K562 (cell line): ENCODE data around the gene EDEM1. TPM values are rescaled to one million over a fixed set of nuclear protein-coding genes. Genes with fewer than 3 reads are reported as not detected.
A peak's percentile ranks its signal among the peaks of the same experiment; 100 is the strongest.

Experiments used
- ATAC-seq: fragments of 200-7000 bp; cut with Tn5 transposase; 3 replicates; pipeline ENCODE4 v1.9.1; 2020; ENCODE audit warnings: moderate library complexity
- BruUV-seq: library from RNA; stranded (reverse); fragments of 400-500 nt; replicated peaks from 2 replicates; lab custom pipeline; 2021; lab: Mats Ljungman, UMichigan
- CTCF ChIA-PET: fragments of 300-600 bp; formaldehyde crosslinking; extraction: SDS; loops from one replicate; lab custom pipeline; 2021; ENCODE audit warnings: low intra/inter-chr PET ratio; lab: Yijun Ruan, JAX
- POLR2A ChIA-PET: fragments of 300-600, 350-650 bp; sonication (Branson Sonifier 250); formaldehyde crosslinking; extraction: SDS; loops from one replicate; lab custom pipeline; 2021; ENCODE audit warnings: antibody characterized with exemption, inconsistent platforms; lab: Yijun Ruan, JAX
- DNase-seq, 4 experiments: peaks; one replicate each; pipeline versions ENCODE4 v3.0.0 to v3.0.0-alpha.2; 2011 to 2018; ENCODE audit warnings: low spot score in 3 of 4, mixed read lengths in 3 of 4; ENCODE audit errors: extremely low read depth in 1 of 4
- FAIRE-seq: peaks from 2 replicates; lab custom pipeline; 2011; peaks lifted over from hg19 to GRCh38; lab: Jason Lieb, UNC
- H2AFZ ChIP-seq: 2 replicates; pipeline ENCODE4 v1.6.0; 2011; ENCODE audit warnings: low read depth, low read length, control low read depth, inconsistent platforms
- H3K27ac ChIP-seq: fragments of 200-600 bp; 3 replicates; pipeline ENCODE4 v1.8.0; 2011; ENCODE audit warnings: low read depth, mild to moderate bottlenecking, control low read depth, inconsistent platforms, low read length, moderate library complexity, mixed read lengths; ENCODE audit errors: extremely low read depth
- H3K27me3 ChIP-seq, 2 experiments: fragments of 300-600 bp in 1 of 2; 2 replicates in 1 of 2; 3 replicates in 1 of 2; pipeline versions ENCODE4 v1.6.0 to v1.8.0; 2011; ENCODE audit warnings: inconsistent platforms in 2 of 2, low read length in 2 of 2, mild to moderate bottlenecking in 1 of 2, mixed read lengths in 1 of 2, moderate library complexity in 1 of 2; ENCODE audit not compliant: control insufficient read depth in 2 of 2, insufficient read depth in 2 of 2
- H3K36me3 ChIP-seq: fragments of 300-600 bp; 3 replicates; pipeline ENCODE4 v1.8.0; 2011; ENCODE audit warnings: mild to moderate bottlenecking, low read length, inconsistent platforms; ENCODE audit not compliant: control insufficient read depth, insufficient read depth
- H3K4me1 ChIP-seq, 2 experiments: fragments of 200-600 bp in 1 of 2; replicated peaks in 1 of 2; 2 replicates in 1 of 2; 3 replicates in 1 of 2; pipeline versions ENCODE4 v1.5.1 to v1.8.0; 2011; ENCODE audit warnings: inconsistent platforms in 2 of 2, low read length in 2 of 2, mild to moderate bottlenecking in 1 of 2, mixed read lengths in 1 of 2, moderate library complexity in 1 of 2; ENCODE audit not compliant: control insufficient read depth in 2 of 2, insufficient read depth in 2 of 2
- H3K4me2 ChIP-seq: 2 replicates; pipeline ENCODE4 v1.6.1; 2011; ENCODE audit warnings: low read length, control low read depth, inconsistent platforms, mixed read lengths; ENCODE audit not compliant: insufficient read depth
- H3K4me3 ChIP-seq: fragments of 200-600 bp; sonication (generic), shearing (Covaris generic); 2 replicates; pipeline ENCODE4 v1.5.1; 2016; ENCODE audit warnings: control low read depth, inconsistent platforms
- H3K79me2 ChIP-seq: fragments of 200-600 bp; 3 replicates; pipeline ENCODE4 v1.8.0; 2011; ENCODE audit warnings: low read length, inconsistent platforms; ENCODE audit not compliant: control insufficient read depth, insufficient read depth
- H3K9ac ChIP-seq, 2 experiments: 2 replicates each; pipeline versions ENCODE4 v1.6.0 to v1.6.1; 2011; ENCODE audit warnings: low read depth in 2 of 2, low read length in 2 of 2, control low read depth in 1 of 2, inconsistent platforms in 1 of 2, mild to moderate bottlenecking in 1 of 2, mixed read lengths in 1 of 2; ENCODE audit not compliant: insufficient read depth in 1 of 2
- H3K9me1 ChIP-seq: one replicate; pipeline ENCODE4 v1.6.0; 2011; ENCODE audit warnings: inconsistent platforms, mild to moderate bottlenecking, low read length, moderate library complexity; ENCODE audit not compliant: control insufficient read depth, insufficient read depth
- H3K9me3 ChIP-seq: replicated peaks from 2 replicates; pipeline ENCODE4 v1.5.1; 2011; ENCODE audit warnings: low read depth, low read length, inconsistent platforms; ENCODE audit not compliant: control insufficient read depth, insufficient read depth
- H4K20me1 ChIP-seq: replicated peaks from 2 replicates; pipeline ENCODE4 v1.6.1; 2011; ENCODE audit warnings: low read length, inconsistent platforms, mixed read lengths; ENCODE audit not compliant: control insufficient read depth, insufficient read depth
- CEBPG ChIP-seq, 3 experiments: fragments of 200-800 bp in 1 of 3; sonication (Bioruptor generic) in 1 of 3; sonication (generic) in 1 of 3; formaldehyde crosslinking in 1 of 3; IDR thresholded peaks in 2 of 3; conservative IDR thresholded peaks in 1 of 3; 2 replicates each; pipeline versions ENCODE4 v1.6.1 to v1.8.0; 2016 to 2022; ENCODE audit warnings: missing compliant biosample characterization in 2 of 3, missing genetic modification characterization in 2 of 3, mild to moderate bottlenecking in 1 of 3, missing genetic modification reagents in 1 of 3
- DACH1 ChIP-seq: fragments of 450-650 bp; IDR thresholded peaks from 2 replicates; pipeline ENCODE4 v1.6.1; 2018; ENCODE audit not compliant: partially characterized antibody
- ESRRA ChIP-seq: fragments of 450-650 bp; IDR thresholded peaks from 2 replicates; pipeline ENCODE4 v1.6.1; 2014; ENCODE audit warnings: low read depth, mild to moderate bottlenecking, moderate library complexity, borderline replicate concordance
- FOXM1 ChIP-seq, 2 experiments: fragments of 450-650 bp in 1 of 2; sonication (generic) in 1 of 2; formaldehyde crosslinking in 1 of 2; IDR thresholded peaks; 2 replicates each; pipeline versions ENCODE4 v1.6.1 to v1.9.0; 2017 to 2022; ENCODE audit warnings: low read depth in 2 of 2, mild to moderate bottlenecking in 2 of 2, missing genetic modification reagents in 1 of 2, moderate library complexity in 1 of 2
- KHSRP ChIP-seq: fragments of 450-650 bp; IDR thresholded peaks from 2 replicates; pipeline ENCODE4 v1.6.1; 2017
- KLF1 ChIP-seq: fragments of 450-650 bp; IDR thresholded peaks from 2 replicates; pipeline ENCODE4 v1.6.1; 2016; ENCODE audit warnings: missing genetic modification characterization, missing compliant biosample characterization
- MYNN ChIP-seq, 2 experiments: sonication (generic); formaldehyde crosslinking in 1 of 2; IDR thresholded peaks; 2 replicates each; pipeline versions ENCODE4 v1.5.0 to v1.6.1; 2016 to 2020; ENCODE audit warnings: antibody characterized with exemption in 1 of 2, missing genetic modification reagents in 1 of 2
- WGBS: fragments of 100-300 bp; shearing (Covaris generic); methylation state at CpG from one replicate; pipeline ENCODE4 v1.1.6; 2016; ENCODE audit warnings: low coverage, mixed read lengths; ENCODE audit not compliant: insufficient coverage; ENCODE audit errors: missing lambda C conversion rate; 5-methylcytosine and 5-hydroxymethylcytosine counted together
- in situ Hi-C: fragments of 300-500 bp; cut with MboI; formaldehyde crosslinking; loops from 4 replicates; pipeline ENCODE4 v1.15.0; 2018; ENCODE audit warnings: inconsistent platforms, mixed read lengths
- intact Hi-C: fragments of 100-400 bp; cut with micrococcal nuclease; formaldehyde crosslinking; loops from 2 replicates; pipeline ENCODE4 v1.14.2; 2022
- polyA plus RNA-seq, 8 experiments: library from polyadenylated mRNA; depleted of rRNA in 4 of 8; stranded (reverse) in 5 of 8; unstranded in 3 of 8; fragments of >200 nt; fragmentation: Nextera tagmentation in 2 of 8; fragmentation: Illumina TruSeq in 1 of 8; extraction: Ambion mirVana in 2 of 8; extraction: Trizol in 1 of 8; gene quantifications; 2 replicates each; pipeline versions ENCODE4 v1.2.1 to v1.2.3, GENCODE V29; 2011 to 2014; ENCODE audit warnings: inconsistent platforms in 1 of 8, missing spikeins in 1 of 8
- total RNA-seq, 7 experiments: library from RNA; depleted of rRNA in 6 of 7; stranded (reverse); fragments of >200 nt in 6 of 7; fragmentation: Illumina TruSeq in 2 of 7; extraction: Trizol in 2 of 7; gene quantifications; 2 replicates each; pipeline versions ENCODE4 v1.2.1 to v1.2.3, GENCODE V29; 2011 to 2021; ENCODE audit warnings: low replicate concordance in 1 of 7
- TF ChIP-seq, protein P1 (sequence below), 2 experiments: fragments of 450-650 bp in 1 of 2; IDR thresholded peaks; 2 replicates each; pipeline ENCODE4 v1.6.1; 2011 to 2017; ENCODE audit warnings: low read depth in 2 of 2, antibody characterized with exemption in 1 of 2, borderline replicate concordance in 1 of 2, low read length in 1 of 2, mild to moderate bottlenecking in 1 of 2, mixed read lengths in 1 of 2; ENCODE audit not compliant: control insufficient read depth in 1 of 2
- TF ChIP-seq, protein P2 (sequence below): sonication (generic); formaldehyde crosslinking; IDR thresholded peaks from 2 replicates; pipeline ENCODE4 v1.4.0; 2020; ENCODE audit warnings: mild to moderate bottlenecking, missing genetic modification reagents

The EDEM1 gene
- total and polyA plus RNA-seq, 9 of the 15 experiments (the other 6 are each of a cell fraction or from before 2014, with no cell fraction given), result 6.2 to 36.7 (median 14.3) TPM

DNA sequence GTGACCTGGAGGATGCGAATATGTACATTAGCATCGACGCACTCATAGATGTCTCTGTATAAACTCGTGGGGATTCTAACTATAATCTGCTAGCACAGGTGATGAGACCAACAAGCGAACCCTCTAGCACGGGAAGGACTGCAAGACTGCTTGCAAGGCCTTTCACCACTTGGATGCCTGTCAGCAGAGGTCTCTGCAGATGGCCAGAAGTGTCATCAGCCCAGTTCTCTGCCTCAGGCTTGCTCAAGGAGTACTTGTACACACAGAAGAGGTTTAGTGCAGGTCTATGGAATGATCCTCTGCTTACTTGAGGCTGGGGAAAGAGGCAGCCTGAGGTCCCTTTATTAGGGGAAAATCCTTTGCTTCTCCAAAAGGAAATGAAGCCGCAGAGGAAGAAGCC is 48.1 kb downstream of the EDEM1 start:
- no peaks in the 10 kb centered on the region for H4K20me1 ChIP-seq
- in situ Hi-C loops (no loop called here), intact Hi-C loops (no loop called here)
- H3K9me1 ChIP-seq, result no peaks in the 10 kb centered on the region
- H3K9me3 ChIP-seq, result no peaks in the 10 kb centered on the region
- no peak overlapping the region for H2AFZ ChIP-seq
- DNase-seq (no peak), ATAC-seq (peak; percentile 53), FAIRE-seq (no peak)
- H3K79me2 ChIP-seq, result no peaks in the 10 kb centered on the region
- no peaks in the 10 kb centered on the region; the same call in 2 of the 3 replicates for H3K36me3 ChIP-seq
- TF ChIP-seq CEBPG (CRISPR knock-in tag; IDR thresholded peaks at IDR 0.05), result peak; percentile 12; the same call in 1 of the 2 replicates
- TF ChIP-seq CEBPG (tag; conservative IDR thresholded peaks at IDR 0.05 in 1 of 2, IDR thresholded peaks at IDR 0.05 in 1 of 2), result no peak
- TF ChIP-seq DACH1, result no peak
- WGBS, result under 1% methylated on average over 7 of the region's 7 CpGs
- no peak overlapping the region for H3K4me3 ChIP-seq
- H3K4me1 ChIP-seq, result no peaks in the 10 kb centered on the region
- CTCF ChIA-PET, result no interaction called here
- no peak overlapping the region for H3K27ac ChIP-seq
- BruUV-seq, result no TSS peak
- H3K27me3 ChIP-seq, result peaks cover 40 to 53% of the 10 kb centered on the region in 2 experiments; a peak in 4 of 5 replicates
- POLR2A ChIA-PET, result interaction anchor here (0.6 kb wide), 2 partner anchors 13 to 150 kb away, joined by 3 to 4 read pairs; no protein-coding TSS in a partner anchor
- no peak overlapping the region for H3K4me2 ChIP-seq
- no peak overlapping the region for H3K9ac ChIP-seq

DNA sequence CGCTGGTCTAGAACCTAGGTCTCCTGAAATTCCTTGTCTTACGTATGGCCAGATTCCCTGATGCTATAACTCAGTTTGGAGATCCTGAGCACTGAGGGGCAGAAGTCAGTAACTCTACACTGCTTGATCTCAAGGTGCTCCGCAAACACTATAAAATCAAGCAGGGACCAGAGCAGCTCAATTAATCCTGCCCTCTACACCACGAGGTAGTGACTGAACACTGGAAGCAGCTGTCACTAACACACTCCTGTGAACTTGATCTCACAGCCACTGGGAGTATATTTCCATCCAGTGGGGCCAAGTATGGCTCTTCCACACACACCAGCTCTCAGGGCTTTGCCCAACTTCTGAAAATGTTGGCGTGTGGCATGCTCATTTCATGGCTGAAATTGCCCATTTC is 51.0 kb downstream of the EDEM1 start:
- Histone ChIP-seq H3K9me1 (no peaks in the 10 kb centered on the region), H3K4me3 (no peak overlapping the region), H3K9ac (no peak overlapping the region), H3K4me1 (no peaks in the 10 kb centered on the region), H3K9me3 (no peaks in the 10 kb centered on the region), H2AFZ (no peak overlapping the region), H3K79me2 (no peaks in the 10 kb centered on the region), H3K27me3 (peaks cover 23 to 24% of the 10 kb centered on the region in 2 experiments; a peak in 4 of 5 replicates), H3K4me2 (no peak overlapping the region), H3K36me3 (no peaks in the 10 kb centered on the region; the same call in 2 of the 3 replicates), H4K20me1 (no peaks in the 10 kb centered on the region), H3K27ac (no peak overlapping the region)
- DNase-seq (no peak), ATAC-seq (peak; percentile 39), FAIRE-seq (no peak)
- 5% methylated on average over 5 of the region's 5 CpGs for WGBS
- in situ Hi-C loops (no loop called here), intact Hi-C loops (no loop called here)
- ChIA-PET POLR2A (no interaction called here), CTCF (no interaction called here)
- no TSS peak for BruUV-seq
- TF ChIP-seq KLF1 (tag) (no peak), KHSRP (no peak), ESRRA (no peak), MYNN (IDR thresholded peaks at IDR 0.05) (no peak), MYNN (CRISPR knock-in tag; IDR thresholded peaks at IDR 0.05) (no peak), FOXM1 (IDR thresholded peaks at IDR 0.05; ENCODE audit: low read depth) (no peak), FOXM1 (CRISPR knock-in tag; IDR thresholded peaks at IDR 0.05; ENCODE audit: low read depth) (no peak)
- TF ChIP-seq, protein P1, sequence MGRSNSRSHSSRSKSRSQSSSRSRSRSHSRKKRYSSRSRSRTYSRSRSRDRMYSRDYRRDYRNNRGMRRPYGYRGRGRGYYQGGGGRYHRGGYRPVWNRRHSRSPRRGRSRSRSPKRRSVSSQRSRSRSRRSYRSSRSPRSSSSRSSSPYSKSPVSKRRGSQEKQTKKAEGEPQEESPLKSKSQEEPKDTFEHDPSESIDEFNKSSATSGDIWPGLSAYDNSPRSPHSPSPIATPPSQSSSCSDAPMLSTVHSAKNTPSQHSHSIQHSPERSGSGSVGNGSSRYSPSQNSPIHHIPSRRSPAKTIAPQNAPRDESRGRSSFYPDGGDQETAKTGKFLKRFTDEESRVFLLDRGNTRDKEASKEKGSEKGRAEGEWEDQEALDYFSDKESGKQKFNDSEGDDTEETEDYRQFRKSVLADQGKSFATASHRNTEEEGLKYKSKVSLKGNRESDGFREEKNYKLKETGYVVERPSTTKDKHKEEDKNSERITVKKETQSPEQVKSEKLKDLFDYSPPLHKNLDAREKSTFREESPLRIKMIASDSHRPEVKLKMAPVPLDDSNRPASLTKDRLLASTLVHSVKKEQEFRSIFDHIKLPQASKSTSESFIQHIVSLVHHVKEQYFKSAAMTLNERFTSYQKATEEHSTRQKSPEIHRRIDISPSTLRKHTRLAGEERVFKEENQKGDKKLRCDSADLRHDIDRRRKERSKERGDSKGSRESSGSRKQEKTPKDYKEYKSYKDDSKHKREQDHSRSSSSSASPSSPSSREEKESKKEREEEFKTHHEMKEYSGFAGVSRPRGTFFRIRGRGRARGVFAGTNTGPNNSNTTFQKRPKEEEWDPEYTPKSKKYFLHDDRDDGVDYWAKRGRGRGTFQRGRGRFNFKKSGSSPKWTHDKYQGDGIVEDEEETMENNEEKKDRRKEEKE (IDR thresholded peaks at IDR 0.05; ENCODE audit: borderline replicate concordance in 1 of 2, control insufficient read depth in 1 of 2, low read depth in 2 of 2, low read length in 1 of 2), result no peak
- TF ChIP-seq, protein P2, sequence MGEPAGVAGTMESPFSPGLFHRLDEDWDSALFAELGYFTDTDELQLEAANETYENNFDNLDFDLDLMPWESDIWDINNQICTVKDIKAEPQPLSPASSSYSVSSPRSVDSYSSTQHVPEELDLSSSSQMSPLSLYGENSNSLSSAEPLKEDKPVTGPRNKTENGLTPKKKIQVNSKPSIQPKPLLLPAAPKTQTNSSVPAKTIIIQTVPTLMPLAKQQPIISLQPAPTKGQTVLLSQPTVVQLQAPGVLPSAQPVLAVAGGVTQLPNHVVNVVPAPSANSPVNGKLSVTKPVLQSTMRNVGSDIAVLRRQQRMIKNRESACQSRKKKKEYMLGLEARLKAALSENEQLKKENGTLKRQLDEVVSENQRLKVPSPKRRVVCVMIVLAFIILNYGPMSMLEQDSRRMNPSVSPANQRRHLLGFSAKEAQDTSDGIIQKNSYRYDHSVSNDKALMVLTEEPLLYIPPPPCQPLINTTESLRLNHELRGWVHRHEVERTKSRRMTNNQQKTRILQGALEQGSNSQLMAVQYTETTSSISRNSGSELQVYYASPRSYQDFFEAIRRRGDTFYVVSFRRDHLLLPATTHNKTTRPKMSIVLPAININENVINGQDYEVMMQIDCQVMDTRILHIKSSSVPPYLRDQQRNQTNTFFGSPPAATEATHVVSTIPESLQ, result no peak
